Endothelial cell of umbilical vein (primary cell): ENCODE results near the gene SYNGR1. TPM values are rescaled to one million over a fixed set of nuclear protein-coding genes. Genes with fewer than 3 reads are reported as not detected.

Source experiments
- BruUV-seq: library from RNA; stranded (reverse); fragments of 400-500 nt; replicated peaks from 2 replicates; lab custom pipeline; 2021; lab: Mats Ljungman, UMichigan
- CTCF ChIA-PET: fragments of 300-600, 350-600 bp; sonication (Branson Sonifier 250); formaldehyde crosslinking; loops from one replicate; lab custom pipeline; 2021; ENCODE audit warnings: antibody characterized with exemption, inconsistent platforms; lab: Charles Lee
- POLR2A ChIA-PET: fragments of 300-600, 350-600 bp; sonication (Branson Sonifier 250); formaldehyde crosslinking; loops from one replicate; lab custom pipeline; 2021; ENCODE audit warnings: antibody characterized with exemption, inconsistent platforms; lab: Charles Lee
- DNase-seq: peaks from one replicate; pipeline ENCODE4 v3.0.0-alpha.2; 2011; ENCODE audit warnings: low read depth, low spot score
- FAIRE-seq: peaks from 2 replicates; lab custom pipeline; 2011; peaks lifted over from hg19 to GRCh38; lab: Jason Lieb, UNC
- H2AFZ ChIP-seq: 2 replicates; pipeline ENCODE4 v1.6.0; 2012; ENCODE audit warnings: low read depth, low read length, control low read depth, inconsistent platforms
- H3K27ac ChIP-seq: 2 replicates; pipeline ENCODE4 v1.5.1; 2011; ENCODE audit warnings: low read depth, mild to moderate bottlenecking, control low read depth, low read length, moderate library complexity; ENCODE audit not compliant: insufficient read depth
- H3K27me3 ChIP-seq, 2 experiments: 2 replicates each; pipeline versions ENCODE4 v1.6.0 to v1.6.1; 2011; ENCODE audit warnings: low read length in 2 of 2, mixed read lengths in 1 of 2; ENCODE audit not compliant: control insufficient read depth in 2 of 2, insufficient read depth in 2 of 2
- H3K36me3 ChIP-seq, 2 experiments: 2 replicates in 1 of 2; 3 replicates in 1 of 2; pipeline ENCODE4 v1.5.1; 2011; ENCODE audit warnings: low read length in 2 of 2, mild to moderate bottlenecking in 1 of 2, moderate library complexity in 1 of 2; ENCODE audit not compliant: control insufficient read depth in 2 of 2, insufficient read depth in 2 of 2; ENCODE audit errors: extremely low read depth in 1 of 2
- H3K4me1 ChIP-seq: 3 replicates; pipeline ENCODE4 v1.5.1; 2011; ENCODE audit warnings: mild to moderate bottlenecking, low read length; ENCODE audit not compliant: control insufficient read depth, insufficient read depth; ENCODE audit errors: extremely low read depth
- H3K4me2 ChIP-seq: 2 replicates; pipeline ENCODE4 v1.6.1; 2011; ENCODE audit warnings: low read length, control low read depth, mixed read lengths; ENCODE audit not compliant: insufficient read depth
- H3K4me3 ChIP-seq, 3 experiments: fragments of 200-600 bp in 1 of 3; sonication (generic), shearing (Covaris generic) in 1 of 3; replicated peaks in 1 of 3; 2 replicates each; pipeline ENCODE4 v1.5.1; 2011 to 2016; ENCODE audit warnings: control low read depth in 3 of 3, low read length in 3 of 3, mild to moderate bottlenecking in 2 of 3, inconsistent platforms in 1 of 3, low read depth in 1 of 3, moderate library complexity in 1 of 3; ENCODE audit not compliant: insufficient read depth in 1 of 3
- H3K79me2 ChIP-seq: 2 replicates; pipeline ENCODE4 v1.6.0; 2012; ENCODE audit warnings: low read length, inconsistent platforms; ENCODE audit not compliant: control insufficient read depth, insufficient read depth
- H3K9ac ChIP-seq: replicated peaks from 2 replicates; pipeline ENCODE3; 2011; ENCODE audit warnings: low read length, control low read depth; ENCODE audit not compliant: insufficient read depth; ENCODE audit errors: extremely low read depth
- H3K9me1 ChIP-seq: replicated peaks from 3 replicates; pipeline ENCODE4 v1.6.0; 2011; ENCODE audit warnings: mild to moderate bottlenecking, low read length; ENCODE audit not compliant: control insufficient read depth, insufficient read depth; ENCODE audit errors: extremely low read depth
- H3K9me3 ChIP-seq: replicated peaks from 2 replicates; pipeline ENCODE4 v1.5.1; 2012; ENCODE audit warnings: low read length, inconsistent platforms; ENCODE audit not compliant: control insufficient read depth, insufficient read depth
- H4K20me1 ChIP-seq: replicated peaks from 2 replicates; pipeline ENCODE3; 2011; ENCODE audit warnings: mild to moderate bottlenecking, low read length; ENCODE audit not compliant: control insufficient read depth, insufficient read depth; ENCODE audit errors: extremely low read depth
- CTCF ChIP-seq, 2 donors: IDR thresholded peaks; 1 replicate in 1 of 2; 2 replicates in 1 of 2; pipeline ENCODE4 v1.5.1; 2011; ENCODE audit warnings: low read length in 2 of 2, mild to moderate bottlenecking in 2 of 2, moderate library complexity in 2 of 2, control low read depth in 1 of 2, inconsistent platforms in 1 of 2, low read depth in 1 of 2; ENCODE audit not compliant: insufficient read depth in 1 of 2; ENCODE audit errors: extremely low read depth in 1 of 2
- EZH2 ChIP-seq: IDR thresholded peaks from 2 replicates; pipeline ENCODE4 v1.6.1; 2012; ENCODE audit warnings: borderline replicate concordance, low read depth, mild to moderate bottlenecking, moderate library complexity, low read length, inconsistent platforms; ENCODE audit not compliant: severe bottlenecking
- FOS ChIP-seq: IDR thresholded peaks from 2 replicates; pipeline ENCODE4 v1.6.1; 2011; ENCODE audit warnings: mild to moderate bottlenecking, low read length, moderate library complexity, borderline replicate concordance; ENCODE audit not compliant: insufficient read depth
- GATA2 ChIP-seq: IDR thresholded peaks from 2 replicates; pipeline ENCODE4 v1.7.0; 2011; ENCODE audit warnings: low read depth, mild to moderate bottlenecking, moderate library complexity, mixed read lengths, low read length; ENCODE audit not compliant: insufficient read length, insufficient read depth
- JUN ChIP-seq: IDR thresholded peaks from 2 replicates; pipeline ENCODE4 v1.6.1; 2011; ENCODE audit warnings: borderline replicate concordance, low read depth; ENCODE audit not compliant: insufficient read length, insufficient read depth
- MAX ChIP-seq: IDR thresholded peaks from 2 replicates; pipeline ENCODE4 v1.6.1; 2011; ENCODE audit not compliant: insufficient read depth, insufficient read length
- MYC ChIP-seq: IDR thresholded peaks from one replicate; pipeline ENCODE4 v1.6.1; 2011; ENCODE audit warnings: mild to moderate bottlenecking, low read depth, low read length
- POLR2A ChIP-seq: IDR thresholded peaks from 2 replicates; pipeline ENCODE4 v1.6.1; 2012; ENCODE audit warnings: low read depth, mild to moderate bottlenecking, control low read depth, low read length
- POLR2AphosphoS5 ChIP-seq: IDR thresholded peaks from 2 replicates; pipeline ENCODE4 v1.6.1; 2012; ENCODE audit warnings: low read depth, mild to moderate bottlenecking, control low read depth, low read length, moderate library complexity; ENCODE audit not compliant: insufficient read depth
- dilution Hi-C: fragments of 300-500 bp; cut with MboI; formaldehyde crosslinking; loops from one replicate; pipeline ENCODE4 v1.15.0; 2019; ENCODE audit warnings: low sequenced_read_pairs; ENCODE audit not compliant: extremely low pct_ligation_motif_present
- intact Hi-C: fragments of 100-400 bp; cut with micrococcal nuclease; formaldehyde crosslinking; loops from one replicate; pipeline ENCODE4 v1.10.0; 2022
- polyA plus RNA-seq, 4 experiments: library from polyadenylated mRNA; depleted of rRNA in 3 of 4; stranded (reverse) in 3 of 4; unstranded in 1 of 4; fragments of >200 nt; gene quantifications; 2 replicates each; pipeline versions ENCODE4 v1.2.1 to v1.2.3, GENCODE V29; 2011 to 2012; ENCODE audit warnings: missing spikeins in 1 of 4
- total RNA-seq: library from RNA; stranded (reverse); gene quantifications from 2 replicates; pipeline ENCODE4 v1.2.3, GENCODE V29; 2021

The SYNGR1 gene
- total and polyA plus RNA-seq, 2 donors (not counting 3 experiments of a cell fraction or from before 2014, with no cell fraction given): 3.8 to 10.2 TPM

GRCh38 chr22:39382410-39382809 is 32.6 kb downstream of the SYNGR1 start:
- CTCF ChIA-PET: interaction anchor here (0.8 kb wide), 1 partner anchor 11 kb away, joined by 4 read pairs; no protein-coding TSS in a partner anchor
- dilution Hi-C loops (no loop called here), intact Hi-C loops (no loop called here)
- POLR2A ChIA-PET: no interaction called here
- BruUV-seq: no TSS peak
- DNase-seq (no peak), FAIRE-seq (no peak)
- H3K9me1 ChIP-seq: no peaks in the 10 kb centered on the region
- H3K79me2 ChIP-seq: no peaks in the 10 kb centered on the region
- H3K4me1 ChIP-seq: no peaks in the 10 kb centered on the region
- H4K20me1 ChIP-seq: no peaks in the 10 kb centered on the region
- H3K4me3 ChIP-seq: no peak overlapping the region
- no peak overlapping the region for H3K27ac ChIP-seq
- TF ChIP-seq GATA2 (no peak), EZH2 (no peak), MYC (no peak), POLR2AphosphoS5 (no peak), FOS (no peak), JUN (no peak), MAX (no peak), CTCF (IDR thresholded peaks at IDR 0.05; ENCODE audit: extremely low read depth in 1 of 2, insufficient read depth in 1 of 2, low read depth in 1 of 2, low read length in 2 of 2) (no peak), POLR2A (no peak)
- no peak overlapping the region for H3K9ac ChIP-seq
- no peaks in the 10 kb centered on the region for H3K36me3 ChIP-seq
- no peaks in the 10 kb centered on the region for H3K9me3 ChIP-seq
- no peaks in the 10 kb centered on the region for H3K27me3 ChIP-seq
- H2AFZ ChIP-seq: no peak overlapping the region
- no peak overlapping the region for H3K4me2 ChIP-seq
